Prostate gland (tissue), 2 donors: ENCODE results near the gene REXO4.

Source experiments
- POLR2AphosphoS5 ChIP-seq: sonication (generic); formaldehyde crosslinking; IDR thresholded peaks from one replicate; pipeline ENCODE4 v1.6.1; 2017; ENCODE audit warnings: antibody characterized with exemption
- TF ChIP-seq, protein P1 (sequence below), 4 experiments: fragments of 200-600 bp in 2 of 4; fragments of 450-650 bp in 2 of 4; sonication (generic) in 2 of 4; IDR thresholded peaks; 1 replicate in 3 of 4; 2 replicates in 1 of 4; pipeline ENCODE4 v1.5.1; 2016 to 2019; ENCODE audit warnings: antibody characterized with exemption in 4 of 4, mild to moderate bottlenecking in 2 of 4, moderate library complexity in 2 of 4

DNA sequence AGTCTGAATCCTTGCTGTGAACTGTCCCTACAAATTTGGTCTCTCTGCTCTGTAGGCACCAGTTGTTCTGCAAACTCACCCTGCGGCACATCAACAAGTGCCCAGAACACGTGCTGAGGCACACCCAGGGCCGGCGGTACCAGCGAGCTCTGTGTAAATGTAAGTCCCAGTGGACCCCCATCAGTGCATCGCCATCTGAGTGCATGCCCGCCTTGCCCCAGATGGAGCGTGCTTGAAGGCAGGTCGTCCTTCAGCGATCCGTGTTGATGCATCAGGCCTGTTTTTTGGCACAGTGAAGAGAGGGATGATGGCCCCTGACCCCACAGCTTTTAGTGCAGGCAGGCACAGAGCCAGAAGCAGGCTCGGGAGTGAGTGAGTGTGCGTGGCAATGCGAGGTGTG is 60.2 kb downstream of the REXO4 start:
- no peak for TF ChIP-seq POLR2AphosphoS5
- TF ChIP-seq, protein P1, sequence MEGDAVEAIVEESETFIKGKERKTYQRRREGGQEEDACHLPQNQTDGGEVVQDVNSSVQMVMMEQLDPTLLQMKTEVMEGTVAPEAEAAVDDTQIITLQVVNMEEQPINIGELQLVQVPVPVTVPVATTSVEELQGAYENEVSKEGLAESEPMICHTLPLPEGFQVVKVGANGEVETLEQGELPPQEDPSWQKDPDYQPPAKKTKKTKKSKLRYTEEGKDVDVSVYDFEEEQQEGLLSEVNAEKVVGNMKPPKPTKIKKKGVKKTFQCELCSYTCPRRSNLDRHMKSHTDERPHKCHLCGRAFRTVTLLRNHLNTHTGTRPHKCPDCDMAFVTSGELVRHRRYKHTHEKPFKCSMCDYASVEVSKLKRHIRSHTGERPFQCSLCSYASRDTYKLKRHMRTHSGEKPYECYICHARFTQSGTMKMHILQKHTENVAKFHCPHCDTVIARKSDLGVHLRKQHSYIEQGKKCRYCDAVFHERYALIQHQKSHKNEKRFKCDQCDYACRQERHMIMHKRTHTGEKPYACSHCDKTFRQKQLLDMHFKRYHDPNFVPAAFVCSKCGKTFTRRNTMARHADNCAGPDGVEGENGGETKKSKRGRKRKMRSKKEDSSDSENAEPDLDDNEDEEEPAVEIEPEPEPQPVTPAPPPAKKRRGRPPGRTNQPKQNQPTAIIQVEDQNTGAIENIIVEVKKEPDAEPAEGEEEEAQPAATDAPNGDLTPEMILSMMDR (IDR thresholded peaks at IDR 0.05), result no peak
